NB4 (cell line): ENCODE measurements around the gene SND1.

Source experiments
- CTCF ChIP-seq: IDR thresholded peaks from one replicate; pipeline ENCODE4 v1.5.1; 2012; ENCODE audit warnings: low read depth, low read length
- MYC ChIP-seq: IDR thresholded peaks from 2 replicates; pipeline ENCODE4 v1.6.1; 2011; ENCODE audit warnings: low read depth, low read length
- POLR2A ChIP-seq: IDR thresholded peaks from 2 replicates; pipeline ENCODE4 v1.6.1; 2011; ENCODE audit warnings: mild to moderate bottlenecking; ENCODE audit not compliant: insufficient read length; ENCODE audit errors: extremely low read depth

- TF ChIP-seq CTCF (no peak), POLR2A (no peak), MYC (no peak)
Observed at GRCh38 chr7:127973832-127974231, 321.8 kb downstream of the SND1 start.
